Chondrocyte (in vitro differentiated cells): ENCODE results near the gene FDPS. TPM values are rescaled to one million over a fixed set of nuclear protein-coding genes. Genes with fewer than 3 reads are reported as not detected.

ENCODE experiments used
- DNase-seq: peaks from one replicate; pipeline ENCODE4 v3.0.0; 2021; ENCODE audit warnings: mixed read lengths, low spot score
- H3K27ac Mint-ChIP-seq: one replicate; pipeline ENCODE4 v1.8.0; 2021; ENCODE audit warnings: mild to moderate bottlenecking, moderate library complexity, mixed read lengths; ENCODE audit not compliant: unreplicated experiment
- H3K27me3 Mint-ChIP-seq: 2 replicates; pipeline ENCODE4 v1.8.0; 2021; ENCODE audit warnings: low read depth, mixed read lengths
- H3K36me3 Mint-ChIP-seq: 2 replicates; pipeline ENCODE4 v1.8.0; 2021; ENCODE audit warnings: low read depth, mixed read lengths
- H3K4me1 Mint-ChIP-seq: 2 replicates; pipeline ENCODE4 v1.8.0; 2021; ENCODE audit warnings: low read depth, mild to moderate bottlenecking, mixed read lengths
- H3K4me3 Mint-ChIP-seq: one replicate; pipeline ENCODE4 v1.8.0; 2021; ENCODE audit warnings: mild to moderate bottlenecking, moderate library complexity, mixed read lengths; ENCODE audit not compliant: unreplicated experiment
- H3K9me3 Mint-ChIP-seq: 2 replicates; pipeline ENCODE4 v1.8.0; 2021; ENCODE audit warnings: low read depth, mixed read lengths
- CTCF ChIP-seq: fragments of 200-600 bp; sonication (generic); IDR thresholded peaks from 2 replicates; pipeline ENCODE4 v1.5.0; 2021; ENCODE audit warnings: antibody characterized with exemption, mild to moderate bottlenecking, moderate library complexity
- long read RNA-seq: library from polyadenylated mRNA; stranded (forward); transcript quantifications from one replicate; pipeline ENCODE4 v2.0.0, GENCODE V29; 2021
- total RNA-seq: library from RNA; stranded (reverse); gene quantifications from 3 replicates; pipeline ENCODE4 v1.2.1, GENCODE V29; 2021

Gene FDPS
- 122 to 139 TPM (median 127 TPM) in 3 replicates for total RNA-seq
- long read RNA-seq, transcript FDPS-221 (10 exons, 1,198 nt), result minor isoform, 9 of 107 reads
- long read RNA-seq, transcript FDPS-203 (10 exons, 1,256 nt), result minor isoform, 30 of 107 reads
- long read RNA-seq, transcript FDPS-206 (10 exons, 1,178 nt), result major isoform, 40 of 107 reads
- long read RNA-seq, transcript FDPS-202 (11 exons, 1,431 nt), result minor isoform, 5 of 107 reads
- long read RNA-seq, partial matches to known transcripts, result 7 of 107 reads
- long read RNA-seq, other reads (novel, unspliced or antisense), result 15 of 107 reads

DNA sequence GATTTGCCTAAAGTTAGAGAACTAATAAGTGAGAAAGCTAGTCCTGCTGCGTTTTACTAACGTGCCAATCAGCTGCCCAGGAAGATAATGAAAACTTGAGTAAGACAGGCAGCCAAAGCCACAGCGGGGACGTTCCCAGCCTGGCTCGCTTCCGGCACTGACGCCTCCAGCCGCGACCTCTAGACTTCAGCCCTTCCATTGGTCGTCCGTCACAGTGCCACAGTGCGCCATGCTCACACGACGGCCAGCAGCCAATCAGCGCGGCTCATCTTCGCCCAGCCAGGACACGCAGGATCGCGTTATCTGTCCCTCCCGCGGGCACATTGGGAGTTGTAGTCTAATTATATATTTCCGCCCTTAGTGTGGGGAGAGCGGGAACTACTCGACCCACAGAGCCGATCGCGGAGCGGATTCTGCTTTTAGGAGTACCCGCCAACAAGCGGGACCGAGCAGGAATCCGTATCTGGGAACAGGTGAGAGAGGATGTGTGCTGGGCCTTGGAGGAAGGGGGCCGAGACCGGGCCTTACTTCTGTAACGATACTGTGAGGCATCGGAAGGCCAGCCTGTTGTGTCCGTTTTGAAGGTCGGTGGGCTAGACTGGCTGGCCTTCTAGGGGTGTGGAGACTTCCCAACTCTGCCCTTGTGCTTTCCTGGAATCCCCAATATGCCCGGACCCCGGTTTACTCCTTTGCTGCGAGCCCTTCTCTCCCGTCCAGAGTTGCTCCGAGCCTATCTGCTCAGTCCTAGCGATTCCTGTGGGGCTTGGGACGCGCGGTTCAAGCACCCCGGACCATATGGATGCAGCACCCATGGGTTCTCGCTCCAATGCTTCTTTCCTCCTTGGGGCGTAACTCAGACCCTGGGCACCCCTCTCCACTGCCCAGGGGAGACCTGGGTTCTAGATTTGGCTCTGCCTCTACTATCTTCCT lies at the start of gene FDPS:
Gene FDPS, plus strand, starts transcription at position 374 of the 930 bp plus-strand sequence. CDS start 924 bp downstream, outside the sequence.
- DNase-seq, result peak; percentile 99
- Mint-ChIP-seq H3K9me3 (no peaks in the 10 kb centered on the region), H3K4me3 (peak within 1 kb of the TSS; percentile 87), H3K27me3 (no peaks in the 10 kb centered on the region), H3K4me1 (peaks cover 63% of the 10 kb centered on the region), H3K27ac (peak within 1 kb of the TSS; percentile 96), H3K36me3 (peaks cover 11% of the 10 kb centered on the region)
- TF ChIP-seq CTCF, result no peak

DNA sequence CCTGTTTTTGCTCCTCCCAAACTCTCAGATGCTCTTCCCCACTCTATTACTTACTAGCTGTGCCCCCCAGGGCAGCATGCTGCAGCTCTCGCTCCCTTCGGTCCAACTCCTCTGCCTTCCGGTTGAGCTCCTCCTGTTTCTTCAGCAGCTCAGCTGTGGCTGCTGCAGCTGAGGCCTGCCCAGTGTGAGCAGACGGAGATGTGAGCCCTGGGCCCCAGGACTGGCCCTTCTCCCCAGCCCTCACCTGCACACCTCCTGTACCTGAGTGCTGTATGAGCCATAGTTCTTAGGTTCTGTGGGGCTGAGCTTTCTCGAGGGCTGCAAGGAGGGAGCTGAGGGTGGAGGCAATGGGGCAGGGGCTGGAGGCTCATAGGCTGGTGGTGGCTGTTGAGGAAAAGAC lies 48.4 kb upstream of the FDPS start:
- no peak for TF ChIP-seq CTCF
- peaks cover 24% of the 10 kb centered on the region for H3K36me3 Mint-ChIP-seq
- H3K4me1 Mint-ChIP-seq, result peaks cover 36% of the 10 kb centered on the region

DNA sequence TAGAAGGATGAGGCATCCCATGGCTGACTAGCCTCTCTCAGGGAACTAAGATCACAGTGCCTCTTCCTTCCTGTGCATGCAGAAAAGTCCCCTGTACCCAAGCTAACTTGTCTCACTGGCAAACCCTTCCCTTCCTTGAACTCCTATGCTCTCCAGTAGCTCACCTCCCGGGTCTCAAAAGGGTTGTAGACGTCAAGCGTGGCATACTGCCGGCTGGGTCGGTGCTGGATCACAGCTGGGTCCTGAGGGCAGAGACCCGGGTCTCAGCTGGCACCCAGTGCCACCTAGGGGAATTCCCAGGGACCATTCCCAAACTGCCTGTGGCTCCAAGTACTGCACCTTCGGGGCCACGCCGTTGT lies 47.2 kb upstream of the FDPS start:
- H3K27me3 Mint-ChIP-seq, result no peaks in the 10 kb centered on the region
- H3K4me3 Mint-ChIP-seq, result peak overlapping the region; percentile 94
- TF ChIP-seq CTCF, result peak; percentile 40
- H3K9me3 Mint-ChIP-seq, result no peaks in the 10 kb centered on the region
- peak overlapping the region; percentile 98 for H3K27ac Mint-ChIP-seq
- peaks cover 28% of the 10 kb centered on the region for H3K36me3 Mint-ChIP-seq
- peaks cover 27% of the 10 kb centered on the region for H3K4me1 Mint-ChIP-seq
- DNase-seq, result no peak

More for the DNA sequence above, 48.4 kb upstream of the FDPS start:
- H3K9me3 Mint-ChIP-seq, result no peaks in the 10 kb centered on the region
- DNase-seq, result no peak
- no peaks in the 10 kb centered on the region for H3K27me3 Mint-ChIP-seq
- H3K4me3 Mint-ChIP-seq, result no peak overlapping the region
- no peak overlapping the region for H3K27ac Mint-ChIP-seq

GRCh38 chr1:155261852-155262673 lies 46.6 kb upstream of the FDPS start, which contains the start of gene SCAMP3:
Gene SCAMP3 (minus strand): TSS chr1:155262360. CDS start chr1:155262151, 209 bp downstream.
- peak; percentile 95 for DNase-seq
- Mint-ChIP-seq H3K27me3 (no peaks in the 10 kb centered on the region), H3K27ac (peak within 1 kb of the TSS; percentile 98), H3K9me3 (no peaks in the 10 kb centered on the region), H3K4me3 (peak within 1 kb of the TSS; percentile 94), H3K4me1 (peaks cover 23% of the 10 kb centered on the region), H3K36me3 (peaks cover 27% of the 10 kb centered on the region)
- peak; percentile 14 for TF ChIP-seq CTCF
